ENCODE measurements around the gene SERPINB10. TPM values are rescaled to one million over a fixed set of nuclear protein-coding genes. Genes with fewer than 3 reads are reported as not detected.

The SERPINB10 gene
- total RNA-seq, 3 donors from 2014 or later, result not detected

DNA sequence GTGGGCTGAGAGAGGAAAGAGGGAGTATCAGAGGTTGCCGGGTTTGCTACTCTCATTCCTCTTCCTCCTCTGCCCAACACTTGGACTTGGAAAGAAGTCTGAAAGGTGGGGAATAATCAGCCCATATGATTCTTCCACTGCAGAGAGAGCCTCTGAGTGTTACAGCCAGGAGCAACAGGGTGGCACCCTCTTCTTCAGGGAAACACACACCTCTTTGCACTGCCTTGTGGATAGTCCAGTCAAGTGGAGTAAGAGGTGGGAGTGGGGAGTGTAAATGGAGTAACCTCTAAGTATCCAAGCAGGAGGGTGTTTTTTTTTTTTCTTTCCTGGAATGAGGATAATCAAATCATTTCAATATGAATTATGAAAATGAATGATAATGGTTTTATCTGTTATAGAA, 53.1 kb downstream of the SERPINB10 start:
- ATAC-seq (no peak), DNase-seq (no peak)
- TF ChIP-seq, protein P1, sequence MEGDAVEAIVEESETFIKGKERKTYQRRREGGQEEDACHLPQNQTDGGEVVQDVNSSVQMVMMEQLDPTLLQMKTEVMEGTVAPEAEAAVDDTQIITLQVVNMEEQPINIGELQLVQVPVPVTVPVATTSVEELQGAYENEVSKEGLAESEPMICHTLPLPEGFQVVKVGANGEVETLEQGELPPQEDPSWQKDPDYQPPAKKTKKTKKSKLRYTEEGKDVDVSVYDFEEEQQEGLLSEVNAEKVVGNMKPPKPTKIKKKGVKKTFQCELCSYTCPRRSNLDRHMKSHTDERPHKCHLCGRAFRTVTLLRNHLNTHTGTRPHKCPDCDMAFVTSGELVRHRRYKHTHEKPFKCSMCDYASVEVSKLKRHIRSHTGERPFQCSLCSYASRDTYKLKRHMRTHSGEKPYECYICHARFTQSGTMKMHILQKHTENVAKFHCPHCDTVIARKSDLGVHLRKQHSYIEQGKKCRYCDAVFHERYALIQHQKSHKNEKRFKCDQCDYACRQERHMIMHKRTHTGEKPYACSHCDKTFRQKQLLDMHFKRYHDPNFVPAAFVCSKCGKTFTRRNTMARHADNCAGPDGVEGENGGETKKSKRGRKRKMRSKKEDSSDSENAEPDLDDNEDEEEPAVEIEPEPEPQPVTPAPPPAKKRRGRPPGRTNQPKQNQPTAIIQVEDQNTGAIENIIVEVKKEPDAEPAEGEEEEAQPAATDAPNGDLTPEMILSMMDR (IDR thresholded peaks at IDR 0.05), result no peak
- H3K9me3 ChIP-seq, result no peaks in the 10 kb centered on the region
- no peak overlapping the region for H3K4me3 ChIP-seq
- no peaks in the 10 kb centered on the region for H3K36me3 ChIP-seq (ENCODE audit: low read depth)
- peaks cover 7% of the 10 kb centered on the region for H3K4me1 ChIP-seq (ENCODE audit: low read depth)
- intact Hi-C loops (cut with DNase I, micrococcal nuclease), result no loop called here

DNA sequence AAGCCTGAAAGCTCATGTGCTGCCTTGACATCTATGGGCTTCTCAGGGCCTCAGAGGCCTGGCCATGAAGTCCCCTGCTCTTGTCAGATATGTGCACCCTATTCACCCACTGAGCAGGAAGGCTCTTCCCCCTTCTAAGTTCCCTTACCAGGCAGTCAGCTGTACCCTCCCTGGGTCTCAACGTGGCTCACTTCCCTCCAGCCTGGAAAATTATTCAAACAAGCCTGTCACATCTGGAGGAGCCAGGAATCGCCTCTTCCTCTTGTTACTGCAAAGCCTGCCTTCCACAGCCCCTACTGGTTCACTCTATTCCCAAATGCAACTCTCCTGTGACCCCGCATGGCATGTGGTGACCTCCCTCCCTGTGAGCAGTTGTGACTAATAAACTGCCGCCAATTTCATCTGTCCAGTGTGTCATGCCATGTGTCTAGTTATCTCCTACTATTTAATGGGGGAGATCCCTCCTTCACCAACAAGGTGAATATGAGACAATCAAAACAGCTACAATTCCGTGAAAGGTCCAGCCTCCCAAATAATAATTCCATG, 53.8 kb downstream of the SERPINB10 start:
- TF ChIP-seq, protein P1 (IDR thresholded peaks at IDR 0.05), result no peak

DNA sequence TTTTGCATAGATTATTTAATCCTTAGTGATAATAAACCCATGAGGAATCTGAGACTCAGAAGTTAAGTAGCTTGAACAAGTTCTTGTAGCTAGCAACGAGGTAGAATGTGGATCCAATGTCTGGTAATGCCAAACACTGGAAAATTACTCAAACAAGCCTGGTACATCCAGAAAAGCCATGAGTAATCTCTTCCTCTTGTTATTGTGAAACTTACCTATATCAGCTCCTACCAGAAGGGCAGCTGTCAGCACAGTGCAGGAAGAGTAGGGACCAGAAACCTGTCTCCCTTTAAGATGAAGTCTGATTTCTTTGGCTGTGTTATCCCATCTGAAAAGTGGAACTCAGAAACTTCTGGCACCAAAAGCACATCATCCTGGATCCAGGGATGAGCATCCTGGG, 54.4 kb downstream of the SERPINB10 start:
- H3K4me3 ChIP-seq, result no peak overlapping the region
- TF ChIP-seq, protein P1 (IDR thresholded peaks at IDR 0.05), result no peak
- H3K36me3 ChIP-seq (ENCODE audit: low read depth), result no peaks in the 10 kb centered on the region
- ATAC-seq, result no peak
- intact Hi-C loops (cut with DNase I, micrococcal nuclease), result no loop called here
- H3K9me3 ChIP-seq, result no peaks in the 10 kb centered on the region
- no peak for DNase-seq
- peaks cover 7% of the 10 kb centered on the region for H3K4me1 ChIP-seq (ENCODE audit: low read depth)

More for the DNA sequence above, 53.8 kb downstream of the SERPINB10 start:
- ATAC-seq (no peak), DNase-seq (no peak)
- H3K4me3 ChIP-seq, result no peak overlapping the region
- no peaks in the 10 kb centered on the region for H3K36me3 ChIP-seq (ENCODE audit: low read depth)
- H3K4me1 ChIP-seq (ENCODE audit: low read depth), result peaks cover 7% of the 10 kb centered on the region
- intact Hi-C loops (cut with DNase I, micrococcal nuclease), result no loop called here
- no peaks in the 10 kb centered on the region for H3K9me3 ChIP-seq

DNA sequence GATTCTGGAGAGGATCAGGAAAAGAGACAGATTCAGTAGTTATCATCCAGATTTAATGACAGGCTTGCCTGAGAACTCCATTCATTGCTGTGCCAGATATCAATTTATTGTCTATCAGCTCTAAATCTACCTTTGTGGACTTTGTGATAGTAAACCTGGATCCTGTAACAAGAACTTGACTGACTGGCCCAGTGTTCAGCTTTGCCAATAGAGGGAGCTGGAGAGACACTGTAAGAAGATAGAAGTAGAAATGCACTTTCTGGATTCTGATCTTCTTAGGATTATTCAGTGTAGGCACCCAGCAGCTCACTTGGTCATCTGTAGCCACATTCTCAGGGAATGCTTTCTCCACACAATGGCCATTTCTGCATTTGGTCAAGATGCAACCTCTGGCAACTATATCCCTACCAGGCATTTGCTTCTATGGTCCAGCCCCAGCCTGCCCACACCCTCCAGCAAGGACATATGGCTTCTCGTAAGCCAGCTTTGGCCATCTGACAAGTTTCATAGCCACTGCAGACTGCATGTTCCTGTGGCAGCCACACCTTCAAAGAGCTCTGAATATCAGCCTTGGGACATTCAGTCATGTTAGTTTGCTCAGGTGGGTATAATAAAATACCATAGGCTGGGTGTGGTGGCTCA, 56.0 kb downstream of the SERPINB10 start:
- TF ChIP-seq, protein P1 (IDR thresholded peaks at IDR 0.05), result peak; percentile 62
- no peaks in the 10 kb centered on the region for H3K36me3 ChIP-seq (ENCODE audit: low read depth)
- intact Hi-C loops (cut with DNase I, micrococcal nuclease), result no loop called here
- no peaks in the 10 kb centered on the region for H3K9me3 ChIP-seq
- DNase-seq, result peak; percentile 56 to 73 (median 61)
- peaks cover 7% of the 10 kb centered on the region for H3K4me1 ChIP-seq (ENCODE audit: low read depth)
- peak; percentile 95 for ATAC-seq
- H3K4me3 ChIP-seq, result no peak overlapping the region

DNA sequence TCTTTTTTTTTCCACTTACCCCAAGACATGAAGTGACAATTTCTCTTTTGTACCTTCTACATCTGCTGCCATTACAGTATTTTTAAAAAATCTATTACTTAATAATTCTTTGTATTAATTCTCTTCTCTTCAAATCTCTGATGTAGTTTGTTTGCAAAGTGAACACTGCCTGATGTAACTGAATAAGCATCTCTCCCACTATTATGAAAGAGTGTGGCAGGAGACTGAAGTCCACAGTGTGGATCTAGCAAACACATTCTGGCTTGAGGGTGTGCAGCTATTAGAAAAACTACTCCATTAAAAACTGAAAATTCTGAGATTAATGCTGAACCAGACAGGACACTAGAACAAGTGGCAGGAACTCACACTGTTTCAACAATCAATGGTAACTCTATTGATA, 57.1 kb downstream of the SERPINB10 start:
- intact Hi-C loops (cut with DNase I, micrococcal nuclease), result no loop called here
- ATAC-seq, result no peak
- H3K9me3 ChIP-seq, result no peaks in the 10 kb centered on the region
- no peak overlapping the region for H3K4me3 ChIP-seq
- no peaks in the 10 kb centered on the region for H3K36me3 ChIP-seq (ENCODE audit: low read depth)
- H3K4me1 ChIP-seq (ENCODE audit: low read depth), result peaks cover 12% of the 10 kb centered on the region
- DNase-seq, result no peak
- TF ChIP-seq, protein P1 (IDR thresholded peaks at IDR 0.05), result no peak
